Gastroesophageal sphincter (tissue), 4 donors: ENCODE data around the gene MAPKAPK3. TPM values are rescaled to one million over a fixed set of nuclear protein-coding genes. Genes with fewer than 3 reads are reported as not detected.

Experiments
- ATAC-seq: fragments of 150-250 bp; one replicate; pipeline ENCODE4 v1.9.1; 2016; ENCODE audit warnings: mild to moderate bottlenecking, moderate library complexity
- H3K27ac ChIP-seq, 4 donors: fragments of 200-600 bp; sonication (generic) in 3 of 4; 1 replicate in 3 of 4; 2 replicates in 1 of 4; pipeline ENCODE4 v1.5.1; 2016 to 2019
- H3K27me3 ChIP-seq: fragments of 200-600 bp; sonication (generic); one replicate; pipeline ENCODE4 v1.5.1; 2019
- H3K36me3 ChIP-seq, 2 donors: fragments of 200-600 bp; sonication (generic); one replicate each; pipeline ENCODE4 v1.5.1; 2019; ENCODE audit warnings: control low read depth in 1 of 2
- H3K4me1 ChIP-seq, 3 donors: fragments of 200-600 bp; sonication (generic); 1 replicate in 2 of 3; 2 replicates in 1 of 3; pipeline ENCODE4 v1.5.1; 2016 to 2019; ENCODE audit warnings: control low read depth in 2 of 3
- H3K4me3 ChIP-seq, 2 donors: fragments of 200-600 bp; sonication (generic); one replicate each; pipeline ENCODE4 v1.5.1; 2019; ENCODE audit warnings: mild to moderate bottlenecking in 1 of 2, moderate library complexity in 1 of 2
- H3K9me3 ChIP-seq, 3 donors: fragments of 200-600 bp; sonication (generic); one replicate each; pipeline ENCODE4 v1.5.1; 2017 to 2019; ENCODE audit warnings: control low read depth in 2 of 3
- CTCF ChIP-seq, 4 experiments: fragments of 200-600 bp in 2 of 4; fragments of 450-650 bp in 2 of 4; sonication (generic) in 1 of 4; IDR thresholded peaks; one replicate each; pipeline ENCODE4 v1.5.1; 2017 to 2019; ENCODE audit warnings: antibody characterized with exemption in 4 of 4, mild to moderate bottlenecking in 2 of 4, moderate library complexity in 2 of 4
- EP300 ChIP-seq: sonication (generic); formaldehyde crosslinking; IDR thresholded peaks from one replicate; pipeline ENCODE4 v1.6.1; 2017; ENCODE audit warnings: antibody characterized with exemption, mild to moderate bottlenecking
- POLR2A ChIP-seq, 2 donors: fragments of 450-650 bp; IDR thresholded peaks; one replicate each; pipeline ENCODE4 v1.6.1; 2017; ENCODE audit warnings: antibody characterized with exemption in 2 of 2, mild to moderate bottlenecking in 2 of 2, moderate library complexity in 1 of 2
- POLR2AphosphoS5 ChIP-seq: sonication (generic); formaldehyde crosslinking; IDR thresholded peaks from one replicate; pipeline ENCODE4 v1.6.1; 2017; ENCODE audit warnings: antibody characterized with exemption
- WGBS, 2 donors: methylation state at CpG; one replicate each; pipeline ENCODE4 v1.1.5; 2018; ENCODE audit warnings: low coverage in 1 of 2; 5-methylcytosine and 5-hydroxymethylcytosine counted together
- total RNA-seq, 4 donors: library from RNA; depleted of rRNA; stranded (reverse); fragments of >200 nt; gene quantifications; one replicate each; pipeline ENCODE4 v1.1.0, GENCODE V29; 2016

MAPKAPK3 gene
- total RNA-seq, 4 donors from 2014 or later: 18.7 to 30.2 (median 22.4) TPM

GRCh38 chr3:50651445-50651844 is 34.5 kb downstream of the MAPKAPK3 start:
- Histone ChIP-seq H3K36me3 (peaks cover 0 to 29% of the 10 kb centered on the region in 2 donors), H3K27ac (no peak overlapping the region), H3K4me1 (peaks cover 0 to 27% (median 0%) of the 10 kb centered on the region in 3 donors), H3K4me3 (no peak overlapping the region), H3K27me3 (no peaks in the 10 kb centered on the region), H3K9me3 (no peaks in the 10 kb centered on the region)
- ATAC-seq: no peak
- 100% methylated on average over 2 of the region's 8 CpGs; no CpG with 5 or more reads in 1 of the 2 donors for WGBS, 2 donors
- TF ChIP-seq POLR2A (IDR thresholded peaks at IDR 0.05): no peak
- TF ChIP-seq EP300: no peak
- TF ChIP-seq POLR2AphosphoS5: no peak
- TF ChIP-seq CTCF (IDR thresholded peaks at IDR 0.05): no peak

- H3K4me3 ChIP-seq: no peak overlapping the region
- H3K9me3 ChIP-seq: no peaks in the 10 kb centered on the region
- WGBS, 2 donors: 69 to 84% methylated on average over 3 to 4 of the region's 7 CpGs
- H3K27me3 ChIP-seq: no peaks in the 10 kb centered on the region
- H3K36me3 ChIP-seq: peaks cover 0 to 23% of the 10 kb centered on the region in 2 donors
- H3K4me1 ChIP-seq: peaks cover 0 to 27% (median 0%) of the 10 kb centered on the region in 3 donors
- H3K27ac ChIP-seq: no peak overlapping the region
- ATAC-seq: no peak
- TF ChIP-seq CTCF (IDR thresholded peaks at IDR 0.05) (no peak), EP300 (no peak), POLR2AphosphoS5 (no peak), POLR2A (IDR thresholded peaks at IDR 0.05) (no peak)
Measured at GRCh38 chr3:50651920-50652529, 35.1 kb downstream of the MAPKAPK3 start.

- ATAC-seq: no peak
- H3K27ac ChIP-seq: no peak overlapping the region
Measured at GRCh38 chr3:50652709-50653108, 35.8 kb downstream of the MAPKAPK3 start.

GRCh38 chr3:50653937-50654595 is 37.1 kb downstream of the MAPKAPK3 start:
- 63% methylated on average over 1 of the region's 3 CpGs; no CpG with 5 or more reads in 1 of the 2 donors for WGBS, 2 donors
- peaks cover 0 to 14% (median 0%) of the 10 kb centered on the region in 3 donors for H3K4me1 ChIP-seq
- no peak for ATAC-seq
- no peak overlapping the region for H3K4me3 ChIP-seq
- H3K27me3 ChIP-seq: no peaks in the 10 kb centered on the region
- TF ChIP-seq EP300 (no peak), CTCF (IDR thresholded peaks at IDR 0.05) (no peak), POLR2A (IDR thresholded peaks at IDR 0.05) (no peak), POLR2AphosphoS5 (no peak)
- no peak overlapping the region for H3K27ac ChIP-seq
- peaks cover 0 to 5% of the 10 kb centered on the region in 2 donors for H3K36me3 ChIP-seq
- no peaks in the 10 kb centered on the region for H3K9me3 ChIP-seq

More at GRCh38 chr3:50652709-50653108, 35.8 kb downstream of the MAPKAPK3 start:
- TF ChIP-seq EP300 (no peak), POLR2A (IDR thresholded peaks at IDR 0.05) (no peak), POLR2AphosphoS5 (no peak), CTCF (IDR thresholded peaks at IDR 0.05) (peak in 2 of 4 experiments; percentile 27 to 38)
- H3K4me1 ChIP-seq: peaks cover 0 to 27% (median 0%) of the 10 kb centered on the region in 3 donors
- no peaks in the 10 kb centered on the region for H3K9me3 ChIP-seq
- H3K4me3 ChIP-seq: no peak overlapping the region
- WGBS, 2 donors: no CpG with 5 or more reads among the region's 2 CpGs
- H3K27me3 ChIP-seq: no peaks in the 10 kb centered on the region
- H3K36me3 ChIP-seq: peaks cover 0 to 17% of the 10 kb centered on the region in 2 donors
